GM23338 (cell line): ENCODE measurements around the gene CPO. TPM values are rescaled to one million over a fixed set of nuclear protein-coding genes. Genes with fewer than 3 reads are reported as not detected.

ENCODE experiments used
- ATAC-seq: fragments of 200-7000 bp; cut with Tn5 transposase; 3 replicates; pipeline ENCODE4 v1.9.1; 2020
- DNase-seq: peaks from one replicate; pipeline ENCODE4 v3.0.0-alpha.2; 2015; ENCODE audit warnings: low spot score
- H2AFZ ChIP-seq: fragments of 200-600 bp; sonication (generic); 2 replicates; pipeline ENCODE4 v1.8.0; 2016; ENCODE audit warnings: antibody characterized with exemption, mild to moderate bottlenecking, moderate library complexity
- H3F3A ChIP-seq: fragments of 200-600 bp; sonication (generic); replicated peaks from 2 replicates; pipeline ENCODE4 v1.8.0; 2017; ENCODE audit warnings: antibody characterized with exemption, mixed run types, low read depth
- H3K27ac ChIP-seq: fragments of 200-600 bp; sonication (generic); 2 replicates; pipeline ENCODE4 v1.6.1; 2016; ENCODE audit warnings: low read depth
- H3K27me3 ChIP-seq: fragments of 200-600 bp; sonication (generic); 2 replicates; pipeline ENCODE4 v1.8.0; 2016; ENCODE audit warnings: mild to moderate bottlenecking, mixed run types, moderate library complexity; ENCODE audit not compliant: insufficient read depth
- H3K36me3 ChIP-seq: fragments of 200-600 bp; sonication (generic); 2 replicates; pipeline ENCODE4 v1.8.0; 2016; ENCODE audit warnings: mild to moderate bottlenecking; ENCODE audit not compliant: insufficient read depth
- H3K4me1 ChIP-seq: fragments of 200-600 bp; sonication (generic); 2 replicates; pipeline ENCODE4 v1.8.0; 2016; ENCODE audit warnings: mild to moderate bottlenecking, moderate library complexity; ENCODE audit not compliant: insufficient read depth
- H3K4me2 ChIP-seq: fragments of 200-600 bp; sonication (generic); 2 replicates; pipeline ENCODE4 v1.7.1; 2017; ENCODE audit warnings: mixed run types
- H3K4me3 ChIP-seq: fragments of 200-600 bp; sonication (generic); 2 replicates; pipeline ENCODE4 v1.6.1; 2016; ENCODE audit warnings: mixed run types
- H3K79me2 ChIP-seq: fragments of 200-600 bp; sonication (generic); replicated peaks from 2 replicates; pipeline ENCODE4 v1.8.0; 2017; ENCODE audit warnings: mild to moderate bottlenecking; ENCODE audit not compliant: insufficient read depth
- H3K9me2 ChIP-seq: fragments of 200-600 bp; sonication (generic); 2 replicates; pipeline ENCODE4 v1.8.0; 2017; ENCODE audit not compliant: insufficient read depth
- H4K20me1 ChIP-seq: fragments of 200-600 bp; sonication (generic); replicated peaks from 2 replicates; pipeline ENCODE4 v1.8.0; 2017; ENCODE audit warnings: mild to moderate bottlenecking; ENCODE audit not compliant: insufficient read depth
- H3K27ac Mint-ChIP-seq: 2 replicates; pipeline ENCODE4 v1.8.0; 2020; ENCODE audit warnings: inconsistent platforms, mild to moderate bottlenecking, moderate library complexity, mixed read lengths
- H3K27me3 Mint-ChIP-seq: 3 replicates; pipeline ENCODE4 v1.8.0; 2022; ENCODE audit warnings: low read depth, mild to moderate bottlenecking, moderate library complexity, mixed read lengths, inconsistent platforms; ENCODE audit not compliant: insufficient read depth, poor library complexity
- H3K36me3 Mint-ChIP-seq: 3 replicates; pipeline ENCODE4 v1.8.0; 2021; ENCODE audit warnings: low read depth, mild to moderate bottlenecking, inconsistent platforms, moderate library complexity, mixed read lengths
- H3K4me1 Mint-ChIP-seq: 3 replicates; pipeline ENCODE4 v1.8.0; 2020; ENCODE audit warnings: mild to moderate bottlenecking, inconsistent platforms, mixed read lengths
- H3K4me3 Mint-ChIP-seq: 3 replicates; pipeline ENCODE4 v1.8.0; 2021; ENCODE audit warnings: moderate library complexity, mild to moderate bottlenecking, inconsistent platforms, mixed read lengths
- H3K9me3 Mint-ChIP-seq: 3 replicates; pipeline ENCODE4 v1.8.0; 2020; ENCODE audit warnings: moderate library complexity, mild to moderate bottlenecking, inconsistent platforms, mixed read lengths
- ETS1 ChIP-seq: IDR thresholded peaks from 2 replicates; pipeline ENCODE4 v1.6.1; 2016; ENCODE audit warnings: antibody characterized with exemption
- EZH2 ChIP-seq: fragments of 200-600 bp; sonication (generic); IDR thresholded peaks from one replicate; pipeline ENCODE4 v1.8.0; 2017; ENCODE audit warnings: antibody characterized with exemption, mild to moderate bottlenecking, low read depth; ENCODE audit not compliant: unreplicated experiment
- EZH2phosphoT487 ChIP-seq: fragments of 200-600 bp; sonication (generic); IDR thresholded peaks from one replicate; pipeline ENCODE4 v1.8.1; 2018; ENCODE audit warnings: antibody characterized with exemption; ENCODE audit not compliant: unreplicated experiment
- JUNB ChIP-seq: IDR thresholded peaks from one replicate; pipeline ENCODE4 v1.6.1; 2016; ENCODE audit warnings: antibody characterized with exemption; ENCODE audit not compliant: unreplicated experiment
- NANOG ChIP-seq: IDR thresholded peaks from 2 replicates; pipeline ENCODE4 v1.6.1; 2016; ENCODE audit warnings: antibody characterized with exemption, borderline replicate concordance
- STAT1 ChIP-seq: IDR thresholded peaks from one replicate; pipeline ENCODE4 v1.6.1; 2016; ENCODE audit warnings: antibody characterized with exemption; ENCODE audit not compliant: unreplicated experiment
- ZNF114 ChIP-seq: fragments of 250-450 bp; sonication (Bioruptor Pico); IDR thresholded peaks from 2 replicates; pipeline ENCODE4 v1.5.0; 2020; ENCODE audit warnings: mild to moderate bottlenecking, moderate library complexity
- ZNF462 ChIP-seq: fragments of 250-450 bp; sonication (Bioruptor Pico); IDR thresholded peaks from 2 replicates; pipeline ENCODE4 v1.5.0; 2020; ENCODE audit warnings: mild to moderate bottlenecking, moderate library complexity
- polyA plus RNA-seq: library from polyadenylated mRNA; unstranded; fragments of >200 nt; fragmentation: Nextera tagmentation; extraction: Ambion mirVana; gene quantifications from 2 replicates; pipeline ENCODE4 v1.2.1, GENCODE V29; 2016
- total RNA-seq: library from RNA; depleted of rRNA; stranded (reverse); fragments of >200 nt; shearing (Covaris generic); gene quantifications from 2 replicates; pipeline ENCODE4 v1.2.3, GENCODE V29; 2014

Gene CPO
- total and polyA plus RNA-seq, 2 experiments from 2014 or later, result 0.91 to 0.94 TPM

- TF ChIP-seq ZNF462 (CRISPR knock-in tag), result no peak
- TF ChIP-seq ZNF114 (CRISPR knock-in tag), result no peak
- TF ChIP-seq EZH2, result no peak
- no peak for TF ChIP-seq STAT1
- TF ChIP-seq ETS1, result no peak
- no peak for TF ChIP-seq JUNB
- no peak for TF ChIP-seq NANOG
These were observed 18.9 kb downstream of the CPO start (continued) for GRCh38 chr2:206958261-206958660.

- no peak for ATAC-seq
- no peak overlapping the region for H3K4me2 ChIP-seq
- H3K27me3 Mint-ChIP-seq, result no peaks in the 10 kb centered on the region
These were observed 23.6 kb downstream of the CPO start for GRCh38 chr2:206962966-206963365.

More at GRCh38 chr2:206962966-206963365, 23.6 kb downstream of the CPO start:
- H3K9me2 ChIP-seq, result peaks cover under 1% of the 10 kb centered on the region; the same call in 1 of the 2 replicates
- H4K20me1 ChIP-seq, result no peaks in the 10 kb centered on the region
- DNase-seq, result no peak
- H3K27me3 ChIP-seq, result no peaks in the 10 kb centered on the region
- H3K27ac ChIP-seq, result no peak overlapping the region
- Mint-ChIP-seq H3K27ac (no peak overlapping the region), H3K36me3 (no peaks in the 10 kb centered on the region), H3K9me3 (no peaks in the 10 kb centered on the region), H3K4me1 (no peaks in the 10 kb centered on the region; the same call in 2 of the 3 replicates), H3K4me3 (no peak overlapping the region)
- H3K4me1 ChIP-seq, result no peaks in the 10 kb centered on the region
- no peaks in the 10 kb centered on the region for H3K79me2 ChIP-seq
- H3K36me3 ChIP-seq, result no peaks in the 10 kb centered on the region
- no peak overlapping the region for H3K4me3 ChIP-seq
- H2AFZ ChIP-seq, result no peak overlapping the region
- no peak for TF ChIP-seq EZH2phosphoT487
- no peaks in the 10 kb centered on the region for H3F3A ChIP-seq
